K562 (cell line): ENCODE data around the gene ZNF189. TPM values are rescaled to one million over a fixed set of nuclear protein-coding genes. Genes with fewer than 3 reads are reported as not detected.

Experiments used
- polyA plus RNA-seq, 8 experiments: library from polyadenylated mRNA; depleted of rRNA in 4 of 8; stranded (reverse) in 5 of 8; unstranded in 3 of 8; fragments of >200 nt; fragmentation: Nextera tagmentation in 2 of 8; fragmentation: Illumina TruSeq in 1 of 8; extraction: Ambion mirVana in 2 of 8; extraction: Trizol in 1 of 8; gene quantifications; 2 replicates each; pipeline versions ENCODE4 v1.2.1 to v1.2.3, GENCODE V29; 2011 to 2014; ENCODE audit warnings: inconsistent platforms in 1 of 8, missing spikeins in 1 of 8
- small RNA-seq: library from RNA; depleted of rRNA; stranded (forward); fragments of <200 nt; gene quantifications from one replicate; pipeline ENCODE3, GENCODE V24; 2014
- total RNA-seq, 7 experiments: library from RNA; depleted of rRNA in 6 of 7; stranded (reverse); fragments of >200 nt in 6 of 7; fragmentation: Illumina TruSeq in 2 of 7; extraction: Trizol in 2 of 7; gene quantifications; 2 replicates each; pipeline versions ENCODE4 v1.2.1 to v1.2.3, GENCODE V29; 2011 to 2021; ENCODE audit warnings: low replicate concordance in 1 of 7

Gene ZNF189
- total and polyA plus RNA-seq, 9 of the 15 experiments (the other 6 are each of a cell fraction or from before 2014, with no cell fraction given), result 2.4 to 15.3 (median 6.4) TPM

Small RNA genes lying within 50 kb of the gene (small RNA-seq; reads per million reads assigned to genes)
- not detected for gene AL353621.2

Other genes starting within 250 kb of the ZNF189 start
- gene BAAT, start 13.8 kb upstream of the ZNF189 start, total RNA-seq (2014; rRNA removed), result 0.24 and 0.32 TPM in 2 replicates
- gene BAAT, start 13.8 kb upstream of the ZNF189 start, total RNA-seq (2014; rRNA removed; fragmentation: Illumina TruSeq; extraction: Trizol), result 0.26 and 0.40 TPM in 2 replicates
- 0.25 and 0.26 TPM in 2 replicates for gene BAAT, start 13.8 kb upstream of the ZNF189 start, total RNA-seq (2015; rRNA removed; fragmentation: Illumina TruSeq; extraction: Trizol)
- gene BAAT, start 13.8 kb upstream of the ZNF189 start, total RNA-seq (2021), result 0.27 and 0.36 TPM in 2 replicates
- 0.17 and 0.23 TPM in 2 replicates for gene BAAT, start 13.8 kb upstream of the ZNF189 start, polyA plus RNA-seq (2011; rRNA removed)
- gene BAAT, start 13.8 kb upstream of the ZNF189 start, polyA plus RNA-seq (2014; fragmentation: Illumina TruSeq; extraction: Trizol), result 0.25 and 0.33 TPM in 2 replicates
- under 1 TPM; 0.53 to 0.76 TPM for gene BAAT, start 13.8 kb upstream of the ZNF189 start, polyA plus RNA-seq (2014; fragmentation: Nextera tagmentation; extraction: Ambion mirVana)
- 0.28 and 0.88 TPM in 2 replicates for gene BAAT, start 13.8 kb upstream of the ZNF189 start, polyA plus RNA-seq (2014; rRNA removed)
- gene MRPL50, start 233 bp upstream of the ZNF189 start, total RNA-seq (2014; rRNA removed), result 17.5 and 21.8 TPM in 2 replicates
- gene MRPL50, start 233 bp upstream of the ZNF189 start, total RNA-seq (2014; rRNA removed; fragmentation: Illumina TruSeq; extraction: Trizol), result 37.5 and 42.5 TPM in 2 replicates
- gene MRPL50, start 233 bp upstream of the ZNF189 start, total RNA-seq (2015; rRNA removed; fragmentation: Illumina TruSeq; extraction: Trizol), result 34.0 and 37.4 TPM in 2 replicates
- gene MRPL50, start 233 bp upstream of the ZNF189 start, total RNA-seq (2021), result 19.7 and 21.9 TPM in 2 replicates
- 34.4 and 46.7 TPM in 2 replicates for gene MRPL50, start 233 bp upstream of the ZNF189 start, polyA plus RNA-seq (2011; rRNA removed)
- 31.9 and 36.9 TPM in 2 replicates for gene MRPL50, start 233 bp upstream of the ZNF189 start, polyA plus RNA-seq (2014; fragmentation: Illumina TruSeq; extraction: Trizol)
- 100 to 1,000 TPM in 1 of 2 experiments, 10 to 100 TPM in 1; 80.1 to 107 TPM for gene MRPL50, start 233 bp upstream of the ZNF189 start, polyA plus RNA-seq (2014; fragmentation: Nextera tagmentation; extraction: Ambion mirVana)
- gene MRPL50, start 233 bp upstream of the ZNF189 start, polyA plus RNA-seq (2014; rRNA removed), result 20.4 and 26.8 TPM in 2 replicates
- gene ALDOB, start 36.9 kb downstream of the ZNF189 start, total RNA-seq (2014; rRNA removed), result not detected in 2 replicates
- not detected in 2 replicates for gene ALDOB, start 36.9 kb downstream of the ZNF189 start, total RNA-seq (2014; rRNA removed; fragmentation: Illumina TruSeq; extraction: Trizol)
- not detected in 2 replicates for gene ALDOB, start 36.9 kb downstream of the ZNF189 start, total RNA-seq (2015; rRNA removed; fragmentation: Illumina TruSeq; extraction: Trizol)
- 0.78 and 0.80 TPM in 2 replicates for gene ALDOB, start 36.9 kb downstream of the ZNF189 start, total RNA-seq (2021)
- gene ALDOB, start 36.9 kb downstream of the ZNF189 start, polyA plus RNA-seq (2011; rRNA removed), result not detected in 2 replicates
- not detected in 2 replicates for gene ALDOB, start 36.9 kb downstream of the ZNF189 start, polyA plus RNA-seq (2014; fragmentation: Illumina TruSeq; extraction: Trizol)
- not detected for gene ALDOB, start 36.9 kb downstream of the ZNF189 start, polyA plus RNA-seq (2014; fragmentation: Nextera tagmentation; extraction: Ambion mirVana)
- gene ALDOB, start 36.9 kb downstream of the ZNF189 start, polyA plus RNA-seq (2014; rRNA removed), result not detected in 2 replicates
- 12.7 and 13.9 TPM in 2 replicates for gene RNF20, start 135.0 kb downstream of the ZNF189 start, total RNA-seq (2014; rRNA removed)
- gene RNF20, start 135.0 kb downstream of the ZNF189 start, total RNA-seq (2014; rRNA removed; fragmentation: Illumina TruSeq; extraction: Trizol), result 22.9 and 30.4 TPM in 2 replicates
- gene RNF20, start 135.0 kb downstream of the ZNF189 start, total RNA-seq (2015; rRNA removed; fragmentation: Illumina TruSeq; extraction: Trizol), result 24.3 and 25.0 TPM in 2 replicates
- 21.2 and 23.3 TPM in 2 replicates for gene RNF20, start 135.0 kb downstream of the ZNF189 start, total RNA-seq (2021)
- 14.2 and 22.5 TPM in 2 replicates for gene RNF20, start 135.0 kb downstream of the ZNF189 start, polyA plus RNA-seq (2011; rRNA removed)
- 19.4 and 22.1 TPM in 2 replicates for gene RNF20, start 135.0 kb downstream of the ZNF189 start, polyA plus RNA-seq (2014; fragmentation: Illumina TruSeq; extraction: Trizol)
- gene RNF20, start 135.0 kb downstream of the ZNF189 start, polyA plus RNA-seq (2014; fragmentation: Nextera tagmentation; extraction: Ambion mirVana), result 10 to 100 TPM in 1 of 2 experiments, 1 to 10 TPM in 1; 5.5 to 11.2 TPM
- 15.0 and 18.0 TPM in 2 replicates for gene RNF20, start 135.0 kb downstream of the ZNF189 start, polyA plus RNA-seq (2014; rRNA removed)
- gene PPP3R2, start 196.1 kb downstream of the ZNF189 start, total RNA-seq (2014; rRNA removed), result not detected in 2 replicates
- not detected in 2 replicates for gene PPP3R2, start 196.1 kb downstream of the ZNF189 start, total RNA-seq (2014; rRNA removed; fragmentation: Illumina TruSeq; extraction: Trizol)
- not detected in 2 replicates for gene PPP3R2, start 196.1 kb downstream of the ZNF189 start, total RNA-seq (2015; rRNA removed; fragmentation: Illumina TruSeq; extraction: Trizol)
- not detected in 2 replicates for gene PPP3R2, start 196.1 kb downstream of the ZNF189 start, total RNA-seq (2021)
- not detected in 2 replicates for gene PPP3R2, start 196.1 kb downstream of the ZNF189 start, polyA plus RNA-seq (2011; rRNA removed)
- gene PPP3R2, start 196.1 kb downstream of the ZNF189 start, polyA plus RNA-seq (2014; fragmentation: Illumina TruSeq; extraction: Trizol), result not detected in 2 replicates
- gene PPP3R2, start 196.1 kb downstream of the ZNF189 start, polyA plus RNA-seq (2014; fragmentation: Nextera tagmentation; extraction: Ambion mirVana), result not detected
- gene PPP3R2, start 196.1 kb downstream of the ZNF189 start, polyA plus RNA-seq (2014; rRNA removed), result not detected in 2 replicates